ENCODE results near the gene PHF13.

GRCh38 chr1:6587261-6588005 lies 26.1 kb upstream of the PHF13 start:
- no peak for TF ChIP-seq CTCF (IDR thresholded peaks at IDR 0.05)
- no peak for TF ChIP-seq POLR2A (IDR thresholded peaks at IDR 0.05)
